HG03064 (cell line): ENCODE results near the gene PAPPA.

Experiments
- ATAC-seq: cut with Tn5 transposase; IDR thresholded peaks from one replicate; pipeline ENCODE4 v1.9.1; 2021; ENCODE audit warnings: low read depth; ENCODE audit not compliant: unreplicated experiment

The PAPPA gene

DNA sequence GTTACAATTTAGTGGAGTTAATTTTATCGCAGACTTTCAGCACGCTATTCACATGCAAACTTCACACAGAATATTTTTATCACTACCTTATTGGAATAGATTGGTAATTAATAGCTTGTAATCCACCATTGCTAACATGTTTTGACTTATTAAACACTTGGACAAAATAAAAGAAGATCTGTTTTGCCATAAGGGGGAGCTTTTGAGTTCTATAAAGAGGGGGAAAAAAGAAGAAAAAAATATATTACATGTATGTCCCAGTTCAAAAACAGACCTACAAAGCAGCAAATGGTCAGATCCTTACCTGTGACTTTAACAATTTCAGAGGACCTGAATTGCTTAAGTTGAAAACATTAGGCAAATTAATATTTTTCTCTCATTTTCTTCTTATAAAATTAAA lies 1.2 kb upstream of the PAPPA start:
- no peak for ATAC-seq

DNA sequence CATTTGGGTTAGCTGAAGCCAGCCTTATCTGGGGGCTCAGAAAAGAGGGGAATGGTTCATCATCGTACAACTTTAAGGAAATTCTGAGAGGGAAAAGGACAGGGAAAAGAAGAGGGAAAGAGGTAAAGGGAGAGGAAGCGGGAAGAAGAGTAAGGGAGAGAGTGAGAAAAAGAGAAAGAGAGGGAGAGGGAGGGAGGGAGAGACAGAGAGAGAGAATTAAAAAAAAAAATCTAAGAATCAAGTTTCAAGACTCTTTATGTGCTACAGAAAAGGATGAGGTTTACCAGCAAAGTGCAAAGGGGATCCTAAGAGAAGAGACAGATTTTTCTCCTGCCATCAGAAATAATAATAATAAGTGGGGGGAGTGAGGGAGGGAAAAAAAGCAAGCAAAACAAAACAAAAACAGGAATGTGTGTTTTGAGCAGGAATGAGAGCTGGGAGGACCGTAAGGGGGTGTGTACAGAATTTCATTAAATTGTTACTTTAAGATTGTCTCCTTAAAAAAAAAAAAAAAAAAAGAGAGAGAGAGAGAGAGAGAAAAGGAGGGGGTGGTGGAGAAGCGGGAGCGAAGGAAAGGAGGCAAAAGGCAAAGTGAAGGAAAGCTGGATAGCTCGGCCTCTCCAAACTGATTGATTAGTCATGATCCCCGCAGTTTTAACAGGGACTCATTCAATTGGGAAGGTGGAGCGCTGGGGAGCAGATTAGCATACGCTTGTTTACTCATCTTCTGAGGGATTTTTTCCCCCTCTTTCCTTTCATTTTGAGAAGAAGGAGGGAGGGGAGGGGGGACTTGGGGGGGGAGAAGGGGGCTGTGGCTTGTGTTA lies 438 bp upstream of the PAPPA start:
- no peak for ATAC-seq

DNA sequence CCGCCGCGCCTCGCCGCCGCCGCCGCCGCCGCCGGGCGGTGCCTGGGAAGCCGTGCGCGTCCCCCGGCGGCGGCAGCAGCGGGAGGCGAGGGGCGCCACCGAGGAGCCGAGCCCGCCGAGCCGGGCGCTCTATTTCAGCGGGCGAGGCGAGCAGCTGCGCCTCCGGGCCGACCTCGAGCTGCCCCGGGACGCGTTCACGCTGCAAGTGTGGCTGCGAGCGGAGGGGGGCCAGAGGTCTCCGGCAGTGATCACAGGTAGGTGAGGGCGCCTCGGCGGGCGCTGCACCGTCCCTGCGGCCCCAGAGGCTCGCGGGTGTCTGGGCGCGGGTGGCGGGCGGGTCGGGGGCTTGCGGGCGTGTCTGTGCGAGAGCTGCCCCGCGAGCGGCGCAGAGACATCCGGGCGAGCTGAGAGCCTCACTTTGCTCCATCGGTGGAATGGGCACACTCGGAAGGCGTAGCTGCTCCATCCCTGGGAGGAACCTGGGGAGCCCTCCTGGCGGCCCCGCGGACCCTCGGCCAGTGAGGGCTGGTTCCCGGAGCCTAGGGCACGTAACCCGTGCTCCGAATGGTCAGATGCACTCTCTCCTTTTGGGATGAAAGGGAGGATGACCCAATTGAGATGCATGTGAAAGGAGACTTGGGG lies 864 bp downstream of the PAPPA start:
- no peak for ATAC-seq

DNA sequence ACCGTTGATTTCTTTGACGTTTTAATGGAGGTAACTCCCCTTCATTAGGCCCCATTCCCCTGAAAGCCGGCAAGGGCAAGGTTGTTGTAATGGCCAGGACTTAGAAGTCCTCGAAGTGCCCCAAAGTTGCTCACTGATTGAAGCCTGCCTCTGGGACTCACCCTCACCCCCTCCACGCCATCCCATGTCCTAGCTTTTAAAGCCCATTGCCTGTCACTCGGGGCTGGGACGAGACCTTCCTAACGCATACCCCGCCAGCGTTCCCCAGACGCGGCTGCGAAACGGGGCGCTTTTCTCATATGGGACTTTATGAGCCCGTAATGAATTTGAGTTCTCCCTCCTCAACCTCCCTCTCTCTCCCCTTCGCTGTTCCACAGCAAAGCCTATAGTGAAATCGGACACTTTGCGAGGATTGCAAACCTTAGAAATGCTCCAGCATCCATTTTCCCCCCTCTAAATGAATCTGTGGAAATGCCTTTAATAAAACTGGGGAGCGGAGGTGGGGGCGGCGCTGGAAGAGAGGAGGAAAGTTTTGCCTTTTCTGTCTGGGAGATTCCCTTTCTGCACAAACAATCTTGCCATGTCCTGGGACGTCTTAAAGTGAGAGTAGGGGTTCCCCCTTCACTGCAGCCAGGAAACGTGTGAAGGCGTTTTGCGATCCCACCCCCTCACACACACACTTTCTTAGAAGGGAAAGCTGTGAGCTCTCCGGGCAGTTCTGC lies 1.5 kb downstream of the PAPPA start:
- ATAC-seq: no peak

DNA sequence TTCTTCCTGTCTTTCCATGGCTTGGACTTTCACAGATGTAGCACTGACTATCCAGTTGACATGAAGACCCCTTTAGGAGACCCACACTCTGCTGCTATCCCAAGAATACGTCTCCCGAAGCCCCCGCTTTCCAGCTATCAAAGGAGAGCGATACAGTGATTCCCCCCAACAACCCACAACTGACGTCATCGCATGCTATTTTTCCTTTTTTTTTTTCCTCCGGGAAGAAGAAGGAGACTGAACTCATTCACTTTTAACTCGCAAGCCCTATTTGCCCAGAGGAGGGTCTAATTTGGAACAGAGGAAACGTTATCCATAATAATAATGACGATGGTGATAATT lies 2.1 kb downstream of the PAPPA start:
- no peak for ATAC-seq

DNA sequence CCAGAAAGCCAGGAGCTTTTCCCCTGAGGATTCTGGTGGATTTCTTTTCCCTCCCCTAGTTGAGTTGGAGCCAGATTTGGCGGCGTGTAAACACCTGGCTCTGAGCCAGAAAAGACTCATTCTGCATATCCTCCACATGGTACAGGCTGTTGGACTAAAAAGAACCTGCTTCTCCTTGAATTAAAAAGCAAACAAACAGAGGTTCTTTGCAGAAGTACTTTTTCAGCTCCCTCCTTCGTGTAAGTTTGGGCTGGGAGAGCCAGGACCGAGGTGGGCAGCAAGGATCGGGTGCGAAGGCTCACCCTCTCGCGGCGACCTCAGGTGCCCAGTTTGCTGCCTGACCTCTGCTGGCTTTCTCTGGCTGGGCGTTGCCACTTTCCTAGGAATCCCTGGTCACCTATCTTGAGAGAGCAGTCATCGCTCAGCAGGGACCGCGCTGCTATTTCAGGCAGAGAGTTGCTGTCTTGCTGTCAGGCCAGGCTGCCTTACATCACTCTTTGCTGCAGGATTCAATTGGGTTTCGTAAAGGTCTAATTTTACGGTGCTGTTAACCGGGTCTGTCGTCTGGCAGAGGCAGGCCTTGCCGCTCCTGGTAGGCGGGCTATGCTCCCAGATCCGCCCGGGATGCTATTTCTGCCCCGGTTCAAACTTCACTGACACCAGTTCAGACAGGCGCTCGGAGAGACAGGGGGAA lies 3.2 kb downstream of the PAPPA start:
- ATAC-seq: no peak

DNA sequence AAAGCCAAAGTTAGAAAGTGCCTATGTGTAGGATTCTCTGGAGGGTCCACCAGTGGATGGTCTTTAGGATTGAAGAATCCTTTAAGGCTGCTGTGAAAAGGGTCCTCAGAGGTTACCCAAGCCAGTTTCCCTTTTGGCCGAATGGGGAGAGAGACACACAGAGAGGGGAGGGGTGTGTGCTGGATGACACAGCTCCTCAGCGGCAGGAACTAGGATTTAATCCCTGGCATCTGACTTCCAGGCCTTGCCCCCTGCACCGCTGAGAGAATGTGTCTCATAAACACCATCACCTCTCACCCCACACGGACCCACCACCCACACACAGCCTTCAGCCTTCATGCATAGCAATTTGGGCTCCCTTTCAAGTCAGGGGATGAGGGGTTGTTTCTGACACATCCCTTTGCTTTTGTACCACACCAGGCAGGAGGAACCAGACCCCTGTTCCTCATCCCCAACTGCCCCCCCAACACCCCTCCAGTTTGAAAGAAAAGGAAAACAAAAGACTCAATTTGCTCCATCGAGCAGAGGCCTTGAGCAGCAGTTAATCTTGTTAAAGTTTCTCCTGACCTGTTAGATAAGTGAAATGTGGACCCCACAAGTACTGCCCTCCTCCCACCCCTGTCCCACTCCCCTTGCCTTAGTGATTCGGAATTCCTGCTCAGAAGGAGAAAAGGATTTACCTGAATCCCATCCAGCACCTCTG lies 4.0 kb downstream of the PAPPA start:
- ATAC-seq: no peak

DNA sequence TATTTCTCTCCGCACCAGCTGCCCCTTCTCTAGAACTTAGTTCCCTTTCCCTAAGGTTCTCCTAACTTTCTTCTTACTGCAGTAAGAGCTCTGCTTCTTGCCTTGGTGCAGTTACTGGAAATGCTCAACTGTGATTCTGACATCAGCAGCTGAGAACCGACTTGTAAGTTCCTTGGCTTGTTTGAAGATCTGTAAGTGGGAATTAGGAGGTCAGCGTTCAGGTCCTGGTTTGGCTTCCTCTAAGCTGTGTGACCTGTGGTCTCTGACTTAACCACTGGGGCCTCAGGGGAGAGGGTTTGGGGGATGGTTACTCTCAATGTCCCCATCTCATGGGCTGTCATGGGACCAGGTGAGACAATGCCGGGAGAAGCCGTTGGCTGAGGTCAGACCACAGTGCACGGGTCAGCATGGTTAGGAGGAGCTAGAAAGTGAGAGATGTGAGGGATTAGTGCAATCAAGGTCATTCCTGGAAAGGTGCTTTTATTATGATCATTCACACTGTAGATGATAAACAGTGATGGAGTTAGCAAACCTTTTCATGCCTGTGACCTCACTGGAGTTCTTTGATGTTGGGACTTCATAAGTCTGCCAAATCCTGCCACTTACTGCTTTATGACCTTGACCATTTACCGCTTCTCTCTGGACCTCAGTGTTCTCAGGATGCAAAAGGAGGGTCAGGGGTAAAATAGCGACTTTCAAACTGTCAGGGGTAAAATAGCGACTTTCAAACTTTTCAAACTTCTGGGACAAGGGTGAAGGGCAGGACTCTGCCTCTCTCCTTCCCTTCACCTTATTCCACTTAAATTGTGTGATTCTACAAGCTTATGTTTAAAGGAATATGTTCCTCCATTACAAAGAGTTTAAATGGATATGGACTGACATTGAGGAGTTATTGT lies 7.3 kb downstream of the PAPPA start:
- ATAC-seq: no peak

DNA sequence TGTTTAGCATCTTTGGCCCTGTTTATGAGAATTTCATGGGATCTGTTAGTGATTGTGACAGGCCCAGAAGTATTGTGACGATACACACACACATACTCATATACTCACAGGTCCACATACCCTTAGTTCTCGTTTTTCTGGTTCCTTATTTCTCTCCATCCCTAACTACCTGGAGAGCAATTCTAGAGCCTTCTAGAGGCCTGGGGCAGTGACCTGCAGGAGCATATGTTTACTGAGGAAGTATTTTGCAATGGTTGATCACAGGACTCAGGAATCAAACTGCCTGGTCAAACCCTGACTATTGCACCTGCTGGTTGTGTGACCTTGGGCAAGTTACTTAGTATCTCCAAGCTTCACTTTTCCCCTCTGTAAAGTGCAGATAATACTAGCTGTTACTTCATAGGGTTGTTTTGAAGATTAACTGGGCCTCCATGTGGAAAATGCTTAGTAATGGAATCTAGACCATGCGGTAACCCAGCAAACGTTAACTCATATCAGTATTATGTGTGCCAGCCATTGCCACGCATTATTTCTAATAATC lies 8.7 kb downstream of the PAPPA start:
- no peak for ATAC-seq

DNA sequence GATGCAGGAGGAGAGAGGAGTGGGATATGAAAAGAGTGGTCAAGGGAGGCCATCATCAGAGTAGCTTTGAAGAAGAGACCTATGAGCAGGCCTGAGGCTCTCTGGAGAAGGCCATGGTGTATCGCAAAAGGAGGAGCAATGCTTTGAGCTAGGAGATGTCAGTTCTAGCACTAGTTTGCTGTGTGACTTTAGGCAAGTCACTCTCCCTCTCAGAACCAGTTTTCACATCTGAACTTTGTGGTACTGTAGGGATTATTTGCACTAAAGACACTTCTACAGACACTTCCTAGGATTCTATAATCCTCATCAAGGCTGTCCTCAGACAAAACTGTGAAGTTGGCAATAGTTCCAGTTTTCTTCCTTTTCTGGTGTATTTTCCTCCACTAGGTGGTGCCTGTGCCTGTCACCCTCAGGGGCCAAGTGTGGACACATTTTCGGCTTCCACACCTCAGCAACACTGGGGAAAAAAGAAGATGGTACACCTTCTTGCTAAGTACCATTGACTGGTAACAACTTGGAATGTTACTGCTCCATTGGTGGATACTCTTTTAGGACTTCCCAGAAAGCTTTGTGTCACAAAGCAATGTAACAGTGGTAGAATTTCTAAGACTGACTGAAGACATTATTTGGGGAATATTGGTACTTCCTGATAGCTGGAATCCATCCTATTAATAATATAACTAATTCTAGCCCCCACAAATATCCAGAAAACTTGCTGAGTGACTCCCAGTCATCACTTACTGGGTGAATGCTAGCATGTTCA lies 9.9 kb downstream of the PAPPA start:
- no peak for ATAC-seq

DNA sequence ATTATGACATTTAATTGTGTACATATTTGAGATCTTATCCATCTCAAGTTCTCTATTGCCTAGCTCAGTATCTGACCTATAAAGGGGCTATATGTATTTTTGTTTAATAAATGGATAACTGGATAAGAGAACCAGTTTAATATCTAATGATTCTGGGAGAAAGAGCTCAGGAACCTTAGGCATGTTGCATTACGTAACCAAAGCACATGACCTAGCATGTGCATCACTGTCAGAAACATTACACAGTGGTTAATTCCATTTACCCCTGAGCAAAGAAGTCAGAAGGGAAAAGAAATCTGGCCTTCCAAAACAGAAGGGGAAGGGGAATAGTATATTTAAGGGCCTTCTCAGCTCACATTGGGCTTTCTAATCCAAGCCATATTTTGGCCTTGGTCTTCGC lies 12.3 kb downstream of the PAPPA start:
- ATAC-seq: no peak

DNA sequence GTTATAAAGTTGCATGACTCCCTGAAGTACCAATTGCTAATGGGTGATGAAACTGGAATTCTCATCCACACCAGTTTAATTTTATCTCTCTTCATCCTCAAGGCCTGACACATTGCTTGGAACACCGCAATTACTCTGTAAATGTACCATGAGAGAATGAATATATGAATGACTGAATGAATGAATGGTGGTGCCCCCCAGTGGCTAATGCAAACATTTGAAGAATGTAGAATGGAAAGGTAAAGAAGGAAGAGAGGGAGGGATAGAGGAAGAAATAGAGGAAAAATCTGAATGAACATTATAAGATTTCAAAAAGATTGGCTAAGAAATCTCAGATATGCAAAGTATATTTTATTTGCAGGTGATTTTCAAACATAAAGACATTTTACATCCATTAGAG lies 13.1 kb downstream of the PAPPA start:
- ATAC-seq: no peak

DNA sequence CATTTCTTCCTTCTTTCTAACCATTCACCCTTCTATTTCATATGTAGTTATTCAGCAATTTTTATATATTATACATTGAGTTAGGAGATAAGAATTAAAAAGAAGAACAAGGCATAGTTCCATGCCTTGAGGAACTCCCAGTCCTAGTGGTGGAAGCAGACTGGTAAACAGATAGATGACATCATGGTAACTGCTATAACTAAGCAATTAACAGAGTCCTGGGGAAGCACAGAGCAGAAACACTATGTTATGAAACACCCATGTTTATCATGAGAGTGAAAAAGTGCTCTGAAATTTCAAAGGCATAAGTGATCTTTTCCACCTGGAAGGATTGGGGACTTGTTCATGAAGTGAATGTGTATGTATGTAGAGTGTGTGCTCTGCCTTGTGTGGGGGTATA lies 14.6 kb downstream of the PAPPA start:
- ATAC-seq: no peak

DNA sequence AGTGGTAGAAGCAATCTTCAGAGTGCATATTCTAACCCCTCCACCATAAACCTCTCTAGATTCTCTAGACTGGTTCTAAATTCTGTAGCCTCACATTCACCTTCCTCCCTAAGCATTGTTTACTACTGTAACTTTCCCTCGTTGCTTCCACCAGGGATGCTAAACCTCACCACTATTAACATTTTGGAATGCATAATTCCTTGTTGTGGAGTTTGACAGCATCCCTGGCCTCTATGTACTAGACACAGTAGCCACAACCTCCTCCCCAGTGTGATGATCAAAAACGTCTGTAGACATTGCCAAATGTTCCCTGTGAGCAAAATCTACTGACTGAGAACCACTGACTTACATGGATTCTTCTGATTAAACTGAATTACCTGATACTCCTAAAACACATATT lies 18.6 kb downstream of the PAPPA start:
- no peak for ATAC-seq

DNA sequence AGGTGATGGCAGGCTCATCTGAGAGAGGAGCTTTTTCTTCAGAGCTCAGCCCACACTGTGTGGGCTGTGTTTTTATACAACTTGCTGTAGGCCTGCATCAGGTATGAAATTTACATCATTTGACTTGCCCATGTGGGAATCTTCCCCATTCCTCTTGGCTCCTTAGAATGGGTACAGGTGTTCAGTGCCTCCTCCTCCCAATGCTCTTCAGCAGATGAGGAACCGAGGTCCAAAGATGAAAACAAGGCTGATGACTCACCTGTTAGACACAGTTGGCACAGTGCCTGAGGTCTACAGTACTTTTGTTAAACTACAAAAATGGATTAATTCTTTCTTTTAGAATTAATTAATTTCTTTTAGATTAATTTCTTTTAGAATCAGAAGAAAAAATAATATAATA lies 20.8 kb downstream of the PAPPA start:
- ATAC-seq: no peak

DNA sequence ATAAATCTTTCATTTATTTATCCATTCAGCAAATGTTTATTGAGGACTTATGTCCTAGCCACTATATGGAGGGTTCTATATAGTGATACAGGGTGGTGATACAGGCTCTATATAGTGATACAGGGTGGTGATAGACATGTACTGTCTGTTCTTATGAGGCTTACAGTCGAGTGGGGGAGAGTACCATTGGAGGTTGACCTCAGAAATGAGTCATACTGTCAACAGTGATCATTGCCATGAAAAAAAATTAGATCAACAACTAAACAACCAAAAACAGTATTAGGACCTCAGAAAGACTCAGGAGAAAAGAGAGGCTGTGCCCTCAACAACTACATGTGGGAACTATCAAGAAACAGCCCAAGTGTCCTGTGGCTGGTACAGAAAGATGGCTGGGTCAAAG lies 22.0 kb downstream of the PAPPA start:
- no peak for ATAC-seq

DNA sequence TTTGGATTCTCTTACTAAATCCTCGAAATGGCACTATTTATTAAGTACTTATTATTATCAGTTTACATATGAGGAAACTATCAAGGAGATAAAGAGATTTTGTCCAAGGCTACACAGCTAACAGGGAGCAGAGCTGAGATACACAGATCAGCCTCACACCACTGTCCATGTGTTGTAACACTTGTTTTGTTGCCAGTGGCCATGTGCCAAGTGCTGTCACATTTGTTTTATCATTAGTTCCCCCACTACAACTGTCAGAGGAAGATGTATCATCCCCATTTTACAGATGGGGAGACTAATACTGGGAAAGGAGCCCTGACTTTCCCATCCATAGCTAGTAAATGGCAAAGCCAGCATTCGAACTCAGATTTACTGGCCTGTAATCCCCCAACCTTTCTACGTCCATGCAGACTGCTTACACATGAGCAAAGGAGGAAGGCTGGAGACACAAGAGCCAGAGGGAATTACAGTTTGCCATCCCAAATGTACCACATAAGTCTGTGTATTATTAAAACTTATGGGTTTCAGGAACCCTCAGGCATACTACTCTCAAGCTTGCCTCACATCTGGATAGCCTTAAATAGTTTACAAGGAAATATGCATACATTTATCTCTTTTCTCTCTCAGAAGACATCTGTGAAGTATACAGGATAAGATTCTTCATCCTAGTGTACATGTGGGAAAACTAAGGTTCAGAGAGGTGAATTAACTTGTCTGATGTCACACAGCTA lies 25.1 kb downstream of the PAPPA start:
- no peak for ATAC-seq

DNA sequence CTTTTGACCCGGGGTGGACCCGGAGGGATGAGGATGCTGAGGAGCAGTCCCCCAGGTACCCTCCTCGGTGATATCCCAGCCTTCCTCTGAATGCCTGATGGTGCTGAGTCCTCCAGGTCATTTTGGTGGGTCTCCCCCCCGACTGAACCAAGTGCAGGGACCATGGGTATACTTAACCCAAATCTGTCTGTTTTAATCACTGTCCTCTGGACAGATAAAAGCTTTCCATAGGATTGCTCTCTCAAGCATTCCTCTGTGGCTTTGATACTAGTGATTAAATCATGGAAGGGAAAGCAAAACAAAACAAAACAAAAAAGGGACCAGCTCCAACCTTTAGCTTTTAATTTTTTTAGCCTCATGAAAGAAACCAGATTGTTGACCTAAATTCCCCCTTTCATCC lies 26.0 kb downstream of the PAPPA start:
- no peak for ATAC-seq
